ENCODE measurements around the gene WDHD1.

Gene WDHD1

DNA sequence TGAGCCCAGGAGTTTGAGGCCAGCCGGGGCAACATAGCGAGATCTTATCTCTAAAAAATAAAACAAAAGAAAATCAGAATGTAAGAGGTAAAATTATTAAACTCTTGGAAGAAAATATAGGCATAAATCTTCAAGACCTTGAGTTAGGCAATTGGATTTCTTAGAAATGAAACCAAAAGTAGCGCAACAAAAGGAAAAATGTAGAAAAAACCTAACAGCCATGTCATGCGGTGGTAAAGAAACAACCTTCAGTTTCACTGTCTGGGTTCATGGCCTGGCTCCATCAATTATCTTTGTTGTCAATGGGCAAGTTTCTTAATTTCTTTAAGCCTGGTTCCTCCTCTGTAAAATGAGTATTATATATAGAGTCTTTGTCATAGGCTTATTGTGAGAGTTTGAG, 118.7 kb downstream of the WDHD1 start:
- TF ChIP-seq, protein P1, sequence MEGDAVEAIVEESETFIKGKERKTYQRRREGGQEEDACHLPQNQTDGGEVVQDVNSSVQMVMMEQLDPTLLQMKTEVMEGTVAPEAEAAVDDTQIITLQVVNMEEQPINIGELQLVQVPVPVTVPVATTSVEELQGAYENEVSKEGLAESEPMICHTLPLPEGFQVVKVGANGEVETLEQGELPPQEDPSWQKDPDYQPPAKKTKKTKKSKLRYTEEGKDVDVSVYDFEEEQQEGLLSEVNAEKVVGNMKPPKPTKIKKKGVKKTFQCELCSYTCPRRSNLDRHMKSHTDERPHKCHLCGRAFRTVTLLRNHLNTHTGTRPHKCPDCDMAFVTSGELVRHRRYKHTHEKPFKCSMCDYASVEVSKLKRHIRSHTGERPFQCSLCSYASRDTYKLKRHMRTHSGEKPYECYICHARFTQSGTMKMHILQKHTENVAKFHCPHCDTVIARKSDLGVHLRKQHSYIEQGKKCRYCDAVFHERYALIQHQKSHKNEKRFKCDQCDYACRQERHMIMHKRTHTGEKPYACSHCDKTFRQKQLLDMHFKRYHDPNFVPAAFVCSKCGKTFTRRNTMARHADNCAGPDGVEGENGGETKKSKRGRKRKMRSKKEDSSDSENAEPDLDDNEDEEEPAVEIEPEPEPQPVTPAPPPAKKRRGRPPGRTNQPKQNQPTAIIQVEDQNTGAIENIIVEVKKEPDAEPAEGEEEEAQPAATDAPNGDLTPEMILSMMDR (IDR thresholded peaks at IDR 0.05; ENCODE audit: low read depth, low read length) = no peak
- H3K27me3 ChIP-seq (ENCODE audit: insufficient read depth, low read depth, severe bottlenecking) = no peaks in the 10 kb centered on the region
- H3K4me3 ChIP-seq (ENCODE audit: low read depth, low read length) = no peak overlapping the region
- no peaks in the 10 kb centered on the region for H3K36me3 ChIP-seq
- DNase-seq = no peak
- H3K27ac ChIP-seq = no peak overlapping the region
- H3K9me3 ChIP-seq (ENCODE audit: severe bottlenecking) = no peaks in the 10 kb centered on the region

GRCh38 chr14:54906075-54906474, 120.8 kb downstream of the WDHD1 start:
- TF ChIP-seq, protein P1 (IDR thresholded peaks at IDR 0.05; ENCODE audit: low read depth, low read length) = no peak
- Histone ChIP-seq H3K36me3 (no peaks in the 10 kb centered on the region), H3K27ac (no peak overlapping the region), H3K4me3 (ENCODE audit: low read depth, low read length) (no peak overlapping the region), H3K27me3 (ENCODE audit: insufficient read depth, low read depth, severe bottlenecking) (no peaks in the 10 kb centered on the region), H3K9me3 (ENCODE audit: severe bottlenecking) (no peaks in the 10 kb centered on the region)
- DNase-seq = no peak

GRCh38 chr14:54902521-54903420, 124.1 kb downstream of the WDHD1 start, which contains the start of gene GCH1:
GCH1 (minus strand) TSS chr14:54902826; CDS start chr14:54902663, 163 bp downstream.
- Histone ChIP-seq H3K27me3 (ENCODE audit: insufficient read depth, low read depth, severe bottlenecking) (no peaks in the 10 kb centered on the region), H3K9me3 (ENCODE audit: severe bottlenecking) (no peaks in the 10 kb centered on the region), H3K4me3 (ENCODE audit: low read depth, low read length) (peak within 1 kb of the TSS; percentile 81), H3K36me3 (peaks cover 2% of the 10 kb centered on the region; the same call in 1 of the 2 replicates), H3K27ac (peak within 1 kb of the TSS; percentile 79)
- TF ChIP-seq, protein P1 (IDR thresholded peaks at IDR 0.05; ENCODE audit: low read depth, low read length) = peak; percentile 40
- peak; percentile 85 for DNase-seq

DNA sequence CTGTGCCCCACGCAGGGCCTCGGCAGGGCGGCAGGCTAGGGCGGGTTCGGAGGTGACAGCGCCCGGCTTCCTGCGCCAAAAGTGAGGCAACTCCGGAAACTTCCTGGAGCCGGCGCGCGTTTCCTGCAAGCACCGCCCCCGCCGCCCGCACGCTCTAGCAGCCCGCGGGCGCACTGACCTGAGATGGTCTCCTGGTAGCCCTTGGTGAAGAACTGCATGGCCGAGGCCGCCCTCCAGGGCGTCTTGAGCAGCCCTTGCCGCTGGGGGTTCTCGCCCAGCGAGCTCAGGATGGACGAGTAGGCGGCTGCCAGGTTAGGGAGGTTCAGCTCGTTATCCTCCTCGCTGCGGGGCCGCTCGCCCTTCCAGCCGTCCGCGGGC, 124.8 kb downstream of the WDHD1 start:
- DNase-seq = peak; percentile 74
- Histone ChIP-seq H3K4me3 (ENCODE audit: low read depth, low read length) (peak overlapping the region; percentile 81), H3K27me3 (ENCODE audit: insufficient read depth, low read depth, severe bottlenecking) (no peaks in the 10 kb centered on the region), H3K27ac (peak overlapping the region; percentile 79), H3K36me3 (peaks cover 3% of the 10 kb centered on the region; the same call in 1 of the 2 replicates), H3K9me3 (ENCODE audit: severe bottlenecking) (no peaks in the 10 kb centered on the region)
- TF ChIP-seq, protein P1 (IDR thresholded peaks at IDR 0.05; ENCODE audit: low read depth, low read length) = 0 out of 2 replicates have a peak, but pooled peaks have one; percentile 13

GRCh38 chr14:54901380-54902142, 125.3 kb downstream of the WDHD1 start:
- TF ChIP-seq, protein P1 (IDR thresholded peaks at IDR 0.05; ENCODE audit: low read depth, low read length) = no peak
- H3K9me3 ChIP-seq (ENCODE audit: severe bottlenecking) = no peaks in the 10 kb centered on the region
- no peaks in the 10 kb centered on the region for H3K27me3 ChIP-seq (ENCODE audit: insufficient read depth, low read depth, severe bottlenecking)
- peak overlapping the region; percentile 79 for H3K27ac ChIP-seq
- no peak for DNase-seq
- peaks cover 3% of the 10 kb centered on the region; the same call in 1 of the 2 replicates for H3K36me3 ChIP-seq
- H3K4me3 ChIP-seq (ENCODE audit: low read depth, low read length) = peak overlapping the region; percentile 81

Data from WERI-Rb-1 (cell line).